SU-DHL-6 (cell line): Measurements from ENCODE around the gene COL11A1.

Experiments
- EZH2phosphoT487 ChIP-seq: fragments of 200-600 bp; sonication (generic), shearing (Covaris generic); conservative IDR thresholded peaks from 2 replicates; pipeline ENCODE4 v1.6.1; 2018; ENCODE audit warnings: mild to moderate bottlenecking, antibody characterized with exemption, low read length, moderate library complexity, mixed read lengths
- TF ChIP-seq, protein P1 (sequence below): fragments of 200-600 bp; sonication (generic); IDR thresholded peaks from one replicate; pipeline ENCODE4 v1.5.1; 2017; ENCODE audit warnings: antibody characterized with exemption, mild to moderate bottlenecking, low read length, moderate library complexity; ENCODE audit not compliant: insufficient read depth, poor library complexity, severe bottlenecking

GRCh38 chr1:102853701-102854187 lies 254.6 kb downstream of the COL11A1 start:
- TF ChIP-seq, protein P1, sequence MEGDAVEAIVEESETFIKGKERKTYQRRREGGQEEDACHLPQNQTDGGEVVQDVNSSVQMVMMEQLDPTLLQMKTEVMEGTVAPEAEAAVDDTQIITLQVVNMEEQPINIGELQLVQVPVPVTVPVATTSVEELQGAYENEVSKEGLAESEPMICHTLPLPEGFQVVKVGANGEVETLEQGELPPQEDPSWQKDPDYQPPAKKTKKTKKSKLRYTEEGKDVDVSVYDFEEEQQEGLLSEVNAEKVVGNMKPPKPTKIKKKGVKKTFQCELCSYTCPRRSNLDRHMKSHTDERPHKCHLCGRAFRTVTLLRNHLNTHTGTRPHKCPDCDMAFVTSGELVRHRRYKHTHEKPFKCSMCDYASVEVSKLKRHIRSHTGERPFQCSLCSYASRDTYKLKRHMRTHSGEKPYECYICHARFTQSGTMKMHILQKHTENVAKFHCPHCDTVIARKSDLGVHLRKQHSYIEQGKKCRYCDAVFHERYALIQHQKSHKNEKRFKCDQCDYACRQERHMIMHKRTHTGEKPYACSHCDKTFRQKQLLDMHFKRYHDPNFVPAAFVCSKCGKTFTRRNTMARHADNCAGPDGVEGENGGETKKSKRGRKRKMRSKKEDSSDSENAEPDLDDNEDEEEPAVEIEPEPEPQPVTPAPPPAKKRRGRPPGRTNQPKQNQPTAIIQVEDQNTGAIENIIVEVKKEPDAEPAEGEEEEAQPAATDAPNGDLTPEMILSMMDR: no peak
- no peak for TF ChIP-seq EZH2phosphoT487
